Regular cardiac myocyte (primary cell): ENCODE measurements around the gene ATP5ME. TPM values are rescaled to one million over a fixed set of nuclear protein-coding genes. Genes with fewer than 3 reads are reported as not detected.

Experiments
- total RNA-seq: library from RNA; depleted of rRNA; stranded (reverse); fragments of >200 nt; gene quantifications from 2 replicates; pipeline ENCODE4 v1.2.3, GENCODE V29; 2014

ATP5ME gene, protein sequence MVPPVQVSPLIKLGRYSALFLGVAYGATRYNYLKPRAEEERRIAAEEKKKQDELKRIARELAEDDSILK
- total RNA-seq: 80.6 and 114 TPM in 2 replicates

DNA sequence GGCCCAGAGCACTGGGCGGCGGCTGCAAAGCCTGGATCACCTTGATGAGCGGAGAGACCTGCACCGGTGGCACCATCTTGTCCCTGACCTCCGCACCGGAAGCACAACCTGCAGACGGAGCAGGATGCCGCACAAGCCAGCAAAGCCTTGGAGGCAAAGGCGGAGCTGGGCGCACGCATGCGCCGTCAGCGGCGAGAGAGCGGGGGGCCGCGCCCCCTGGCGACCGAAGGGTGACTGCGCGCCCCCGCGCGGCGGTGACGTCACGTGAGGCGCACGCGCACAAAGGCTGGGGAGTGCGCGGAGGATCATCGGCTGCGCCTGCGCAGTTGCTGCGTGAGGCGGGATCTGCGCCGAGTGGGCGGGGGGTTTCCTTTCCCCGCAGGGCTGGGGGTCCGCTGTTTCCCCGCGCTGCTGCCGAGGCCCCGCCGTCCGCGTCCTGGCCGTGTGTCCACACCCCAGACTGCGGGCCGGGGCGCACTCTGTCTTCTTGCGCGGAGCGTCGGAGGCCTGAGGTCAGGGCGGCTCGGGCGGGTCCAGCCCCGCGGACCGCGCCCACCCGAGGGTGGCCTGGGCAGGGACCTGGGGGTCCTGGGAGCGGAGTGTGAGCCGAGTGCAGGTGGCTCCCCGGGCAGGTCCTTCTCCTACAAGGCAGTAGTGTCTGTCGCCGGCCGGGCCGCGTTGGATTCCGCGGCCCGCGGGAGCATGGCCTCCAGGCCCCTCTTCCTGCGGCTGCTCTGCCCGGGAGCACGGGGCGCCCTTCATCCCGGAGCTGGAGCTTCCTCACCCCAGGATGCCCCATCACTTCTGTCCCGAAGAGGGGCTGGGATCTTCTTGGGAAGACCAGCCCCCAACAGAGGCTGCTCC lies at the start of gene ATP5ME, which contains the start of gene MYL5:
Gene ATP5ME (minus strand): TSS at position 105 of the 864 bp plus-strand sequence. CDS start 29 bp downstream, at position 76.
Gene MYL5 (plus strand): TSS at position 371 of the 864 bp plus-strand sequence. CDS start 3,485 bp downstream, outside the sequence.

DNA sequence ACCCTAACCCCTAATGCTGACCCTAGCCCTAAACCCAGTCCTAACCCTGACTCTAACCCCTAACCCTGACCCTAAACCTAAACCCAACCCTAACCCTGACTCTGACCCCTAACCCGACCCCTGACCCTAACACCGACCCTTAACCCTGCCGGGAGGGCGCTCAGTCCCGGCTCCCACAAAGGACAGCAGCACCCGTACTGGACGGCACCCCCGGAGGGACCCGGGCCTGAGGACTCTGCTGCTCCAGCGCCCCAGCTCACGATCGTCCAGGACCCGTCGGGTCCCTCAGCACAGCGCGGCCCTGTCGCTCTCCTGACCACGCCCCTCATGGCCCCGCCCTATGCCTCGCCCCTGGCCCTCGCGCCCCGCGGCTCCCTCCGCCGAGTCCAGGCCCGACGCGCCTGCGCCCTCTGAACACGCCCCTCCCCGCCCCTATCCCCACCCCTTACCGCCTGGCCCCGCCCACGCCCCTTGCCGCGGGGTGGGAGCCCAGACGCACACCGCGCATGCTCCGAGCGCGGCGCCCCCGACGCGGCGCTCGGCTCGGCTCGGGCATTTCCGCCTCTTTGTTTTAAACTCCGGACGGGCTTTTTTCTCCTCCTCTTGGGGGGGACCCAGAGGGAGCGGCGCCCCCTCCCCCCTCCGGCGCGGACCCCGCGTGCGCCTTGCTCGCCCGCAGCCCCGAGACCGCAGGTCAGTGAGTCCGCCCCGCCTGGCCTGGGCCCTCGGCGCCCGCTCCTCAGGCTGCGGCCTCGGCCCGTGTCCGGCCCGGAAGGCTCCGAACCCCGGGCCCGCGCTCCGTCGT lies 31.4 kb upstream of the ATP5ME start, which contains the start of gene PCGF3:
Gene PCGF3 (plus strand): TSS at position 555 of the 805 bp plus-strand sequence. CDS start 27,849 bp downstream, outside the sequence.

DNA sequence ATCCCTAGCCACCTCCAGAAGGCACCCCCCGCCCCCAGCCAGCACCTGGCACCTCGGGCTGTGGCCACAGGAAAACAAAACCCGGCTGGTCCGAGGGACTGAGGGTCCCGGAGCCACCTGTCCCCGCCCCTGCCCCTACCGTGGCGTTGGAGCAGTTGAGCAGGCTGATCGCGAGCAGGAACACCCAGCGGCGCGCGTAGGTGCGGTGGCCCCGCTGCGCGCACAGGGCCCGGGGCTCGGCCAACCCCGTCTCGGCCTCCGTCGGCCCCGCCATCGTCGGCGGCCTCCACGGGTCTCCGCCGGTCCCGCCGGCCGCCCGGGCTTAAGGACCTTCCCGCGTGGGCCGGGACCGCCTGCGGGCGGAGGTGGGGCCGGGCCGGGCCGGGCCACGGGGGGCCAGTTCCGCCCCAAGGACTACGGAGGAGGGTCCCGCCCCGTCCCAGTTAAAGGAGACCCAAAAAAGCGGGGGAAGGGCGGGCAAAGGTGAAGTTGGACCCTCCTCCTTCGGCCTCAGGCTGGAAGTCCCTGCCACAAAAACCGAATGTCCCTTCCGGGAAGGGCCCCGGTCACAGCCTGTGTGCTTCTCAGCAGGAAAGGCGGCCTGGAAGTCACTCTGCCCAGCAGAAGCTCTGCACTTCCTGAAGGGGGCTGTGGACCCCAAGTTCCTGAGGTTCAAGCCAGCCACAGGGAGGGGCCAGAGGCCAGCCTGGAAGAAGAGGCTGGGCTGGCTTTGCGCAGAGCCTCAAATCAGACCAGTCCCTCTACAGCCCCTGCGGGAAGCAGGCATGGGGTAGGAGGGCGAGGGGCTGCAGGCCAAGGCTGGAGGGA lies 15.0 kb upstream of the ATP5ME start, which contains the start of gene SLC49A3:
Gene SLC49A3 (minus strand): TSS at position 298 of the 828 bp plus-strand sequence. CDS start 24 bp downstream, at position 274.

DNA sequence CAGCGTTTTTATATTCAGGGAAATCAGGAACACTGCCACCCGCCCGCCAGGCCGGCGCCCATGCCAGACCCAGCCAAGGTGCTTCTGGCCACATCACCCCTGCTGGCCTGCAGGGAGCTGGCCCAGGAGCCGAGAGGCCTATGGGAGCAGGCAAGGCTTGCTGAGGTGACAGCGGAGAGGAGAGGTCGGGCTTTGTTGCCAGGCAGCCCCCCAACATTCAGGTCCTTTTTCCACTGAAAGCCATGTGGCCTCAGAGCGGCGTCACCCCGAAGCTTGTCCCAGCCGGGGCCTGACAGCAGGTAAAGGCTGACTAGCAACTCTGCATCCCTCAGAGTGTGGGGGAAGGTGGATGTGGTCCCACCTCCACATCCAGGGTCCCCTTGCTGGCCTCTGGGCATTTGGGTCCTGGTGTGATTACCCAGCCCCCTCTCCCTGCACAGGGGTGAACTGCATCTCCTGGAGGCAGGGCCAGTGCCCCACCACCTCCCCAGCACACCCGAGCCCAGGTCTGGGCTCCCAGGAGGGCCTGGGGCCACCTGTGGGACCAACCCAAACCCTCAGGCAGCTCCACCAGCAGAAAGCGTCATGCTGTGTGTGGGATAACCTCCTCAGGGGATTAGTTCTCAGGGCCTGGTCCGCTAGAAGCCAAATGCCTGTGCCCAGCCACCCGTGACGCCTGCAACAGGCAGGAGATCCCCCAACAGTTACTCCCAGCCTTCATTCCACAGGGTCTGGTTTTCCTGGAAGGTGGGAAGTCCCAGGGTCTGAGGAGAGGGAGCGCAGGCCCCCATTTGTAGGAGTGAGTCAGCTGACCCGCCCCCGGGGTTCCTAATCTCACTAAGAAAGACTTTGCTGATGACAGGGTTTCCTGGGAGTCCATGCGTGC lies 49.1 kb downstream of the ATP5ME start, which contains the start of gene PDE6B:
Gene PDE6B (plus strand): TSS at position 869 of the 886 bp plus-strand sequence. CDS start 54 bp downstream, outside the sequence.

Other genes starting within 250 kb of the ATP5ME start
- 24.3 and 29.3 TPM in 2 replicates for gene ZNF721, start 175.1 kb downstream of the ATP5ME start, total RNA-seq
- gene PIGG, start 175.1 kb downstream of the ATP5ME start, total RNA-seq: 38.3 and 48.1 TPM in 2 replicates
- gene TMEM271, start 98.0 kb downstream of the ATP5ME start, total RNA-seq: not detected in 2 replicates
- 0.19 TPM in 1 of 2 replicates, not detected in the other for gene PDE6B, start 48.7 kb downstream of the ATP5ME start, total RNA-seq
- 10.7 and 13.8 TPM in 2 replicates for gene MYL5, start 266 bp upstream of the ATP5ME start, total RNA-seq
- gene SLC49A3, start 14.9 kb upstream of the ATP5ME start, total RNA-seq: 2.5 and 5.1 TPM in 2 replicates
- gene PCGF3, start 31.6 kb upstream of the ATP5ME start, total RNA-seq: 32.7 and 33.4 TPM in 2 replicates
- not detected in 2 replicates for gene CPLX1, start 151.9 kb upstream of the ATP5ME start, total RNA-seq